Measurements from ENCODE around the gene MYL12A. TPM values are rescaled to one million over a fixed set of nuclear protein-coding genes. Genes with fewer than 3 reads are reported as not detected.

MYL12A gene
- total and polyA plus RNA-seq, 2 of the 13 experiments (the other 11 are each of a cell fraction or from before 2014, with no cell fraction given) = 261 to 277 TPM

- TF ChIP-seq, protein P1, sequence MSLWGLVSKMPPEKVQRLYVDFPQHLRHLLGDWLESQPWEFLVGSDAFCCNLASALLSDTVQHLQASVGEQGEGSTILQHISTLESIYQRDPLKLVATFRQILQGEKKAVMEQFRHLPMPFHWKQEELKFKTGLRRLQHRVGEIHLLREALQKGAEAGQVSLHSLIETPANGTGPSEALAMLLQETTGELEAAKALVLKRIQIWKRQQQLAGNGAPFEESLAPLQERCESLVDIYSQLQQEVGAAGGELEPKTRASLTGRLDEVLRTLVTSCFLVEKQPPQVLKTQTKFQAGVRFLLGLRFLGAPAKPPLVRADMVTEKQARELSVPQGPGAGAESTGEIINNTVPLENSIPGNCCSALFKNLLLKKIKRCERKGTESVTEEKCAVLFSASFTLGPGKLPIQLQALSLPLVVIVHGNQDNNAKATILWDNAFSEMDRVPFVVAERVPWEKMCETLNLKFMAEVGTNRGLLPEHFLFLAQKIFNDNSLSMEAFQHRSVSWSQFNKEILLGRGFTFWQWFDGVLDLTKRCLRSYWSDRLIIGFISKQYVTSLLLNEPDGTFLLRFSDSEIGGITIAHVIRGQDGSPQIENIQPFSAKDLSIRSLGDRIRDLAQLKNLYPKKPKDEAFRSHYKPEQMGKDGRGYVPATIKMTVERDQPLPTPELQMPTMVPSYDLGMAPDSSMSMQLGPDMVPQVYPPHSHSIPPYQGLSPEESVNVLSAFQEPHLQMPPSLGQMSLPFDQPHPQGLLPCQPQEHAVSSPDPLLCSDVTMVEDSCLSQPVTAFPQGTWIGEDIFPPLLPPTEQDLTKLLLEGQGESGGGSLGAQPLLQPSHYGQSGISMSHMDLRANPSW (CRISPR knock-in tag; IDR thresholded peaks at IDR 0.05; ENCODE audit: borderline replicate concordance) = no peak
- TF ChIP-seq NCOA5 (CRISPR knock-in tag; IDR thresholded peaks at IDR 0.05) (no peak), NCOA1 (CRISPR knock-in tag; IDR thresholded peaks at IDR 0.05) (peak; percentile 64; the same call in 1 of the 2 replicates), ZKSCAN1 (IDR thresholded peaks at IDR 0.05; ENCODE audit: low read length) (no peak), ZNF557 (CRISPR knock-in tag; IDR thresholded peaks at IDR 0.05) (0 out of 2 replicates have a peak, but pooled peaks have one; percentile 30), JUNB (CRISPR knock-in tag; IDR thresholded peaks at IDR 0.05; ENCODE audit: borderline replicate concordance) (no peak), ZNF781 (CRISPR knock-in tag; IDR thresholded peaks at IDR 0.05; ENCODE audit: borderline replicate concordance, not compliant biosample characterization) (peak; percentile 25), SNRNP70 (IDR thresholded peaks at IDR 0.05; ENCODE audit: low read depth, low read length) (no peak), ATF4 (CRISPR knock-in tag; IDR thresholded peaks at IDR 0.05) (peak in 1 of 2 experiments; percentile 60; a peak in 2 of 4 replicates), ZMYM4 (CRISPR knock-in tag; IDR thresholded peaks at IDR 0.05) (peak; percentile 84), ZNF251 (CRISPR knock-in tag; IDR thresholded peaks at IDR 0.05) (no peak), ZNF230 (CRISPR knock-in tag; IDR thresholded peaks at IDR 0.05) (no peak; the same call in 1 of the 2 replicates), MYNN (CRISPR knock-in tag; IDR thresholded peaks at IDR 0.05; ENCODE audit: low read depth) (no peak), PHF5A (CRISPR knock-in tag; IDR thresholded peaks at IDR 0.05; ENCODE audit: low read depth, unreplicated experiment) (no peak), RXRB (CRISPR knock-in tag; IDR thresholded peaks at IDR 0.05; ENCODE audit: borderline replicate concordance) (0 out of 2 replicates have a peak, but pooled peaks have one; percentile 40), KMT2B (CRISPR knock-in tag; IDR thresholded peaks at IDR 0.05) (peak; percentile 62; the same call in 1 of the 2 replicates), HDAC1 (CRISPR knock-in tag; IDR thresholded peaks at IDR 0.05) (peak; percentile 72), PHF8 (CRISPR knock-in tag; IDR thresholded peaks at IDR 0.05) (peak; percentile 56; the same call in 1 of the 2 replicates)
- TF ChIP-seq, protein P2, sequence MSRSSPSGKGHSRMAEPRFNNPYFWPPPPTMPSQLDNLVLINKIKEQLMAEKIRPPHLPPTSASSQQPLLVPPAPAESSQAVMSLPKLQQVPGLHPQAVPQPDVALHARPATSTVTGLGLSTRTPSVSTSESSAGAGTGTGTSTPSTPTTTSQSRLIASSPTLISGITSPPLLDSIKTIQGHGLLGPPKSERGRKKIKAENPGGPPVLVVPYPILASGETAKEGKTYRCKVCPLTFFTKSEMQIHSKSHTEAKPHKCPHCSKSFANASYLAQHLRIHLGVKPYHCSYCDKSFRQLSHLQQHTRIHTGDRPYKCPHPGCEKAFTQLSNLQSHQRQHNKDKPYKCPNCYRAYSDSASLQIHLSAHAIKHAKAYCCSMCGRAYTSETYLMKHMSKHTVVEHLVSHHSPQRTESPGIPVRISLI (CRISPR knock-in tag; IDR thresholded peaks at IDR 0.05; ENCODE audit: borderline replicate concordance) = peak; percentile 58; the same call in 1 of the 2 replicates
Measured at GRCh38 chr18:3245853-3246634, 1.6 kb upstream of the MYL12A start (continued).
